Ascending aorta (tissue), 2 donors: Measurements from ENCODE around the gene ZNF512. TPM values are rescaled to one million over a fixed set of nuclear protein-coding genes. Genes with fewer than 3 reads are reported as not detected.

ENCODE experiments used
- DNase-seq, 2 donors: peaks; one replicate each; pipeline ENCODE4 v3.0.0-alpha.2; 2019; ENCODE audit warnings: low spot score in 2 of 2
- H3K27ac ChIP-seq, 2 donors: fragments of 200-600 bp; sonication (generic); one replicate each; pipeline ENCODE4 v1.5.1; 2016 to 2017; ENCODE audit warnings: mild to moderate bottlenecking in 1 of 2
- H3K27me3 ChIP-seq: fragments of 200-600 bp; sonication (generic); one replicate; pipeline ENCODE4 v1.5.1; 2017
- H3K36me3 ChIP-seq, 2 donors: fragments of 200-600 bp; sonication (generic); one replicate each; pipeline ENCODE4 v1.5.1; 2016
- H3K4me1 ChIP-seq, 2 donors: fragments of 200-600 bp; sonication (generic); one replicate each; pipeline ENCODE4 v1.5.1; 2016 to 2017; ENCODE audit warnings: mild to moderate bottlenecking in 1 of 2
- H3K4me3 ChIP-seq, 2 donors: fragments of 200-600 bp; sonication (generic); one replicate each; pipeline ENCODE4 v1.5.1; 2016 to 2017; ENCODE audit warnings: mild to moderate bottlenecking in 1 of 2
- H3K9me3 ChIP-seq, 2 donors: fragments of 200-600 bp; sonication (generic); one replicate each; pipeline ENCODE4 v1.5.1; 2016
- CTCF ChIP-seq, 3 experiments: fragments of 200-600 bp in 2 of 3; fragments of 450-650 bp in 1 of 3; sonication (generic) in 2 of 3; IDR thresholded peaks; one replicate each; pipeline ENCODE4 v1.5.1; 2016 to 2019; ENCODE audit warnings: antibody characterized with exemption in 3 of 3, mild to moderate bottlenecking in 1 of 3, moderate library complexity in 1 of 3
- intact Hi-C: fragments of 100-400 bp; cut with DNase I; formaldehyde crosslinking; loops from one replicate; pipeline ENCODE4 v1.15.1; 2023
- total RNA-seq: library from RNA; depleted of rRNA; stranded (reverse); fragments of >200 nt; gene quantifications from one replicate; pipeline ENCODE4 v1.1.0, GENCODE V29; 2016

The ZNF512 gene
- total RNA-seq, 1 donor from 2014 or later = 64.8 TPM

- Histone ChIP-seq H3K36me3 (peaks cover 43 to 74% of the 10 kb centered on the region in 2 donors), H3K27ac (no peak overlapping the region), H3K4me1 (peaks cover 0 to 5% of the 10 kb centered on the region in 2 donors), H3K9me3 (no peaks in the 10 kb centered on the region), H3K4me3 (no peak overlapping the region), H3K27me3 (no peaks in the 10 kb centered on the region)
- intact Hi-C loops = no loop called here
- no peak for DNase-seq
- no peak for TF ChIP-seq CTCF (IDR thresholded peaks at IDR 0.05)
Measured at GRCh38 chr2:27634291-27634690, 51.4 kb downstream of the ZNF512 start.

DNA sequence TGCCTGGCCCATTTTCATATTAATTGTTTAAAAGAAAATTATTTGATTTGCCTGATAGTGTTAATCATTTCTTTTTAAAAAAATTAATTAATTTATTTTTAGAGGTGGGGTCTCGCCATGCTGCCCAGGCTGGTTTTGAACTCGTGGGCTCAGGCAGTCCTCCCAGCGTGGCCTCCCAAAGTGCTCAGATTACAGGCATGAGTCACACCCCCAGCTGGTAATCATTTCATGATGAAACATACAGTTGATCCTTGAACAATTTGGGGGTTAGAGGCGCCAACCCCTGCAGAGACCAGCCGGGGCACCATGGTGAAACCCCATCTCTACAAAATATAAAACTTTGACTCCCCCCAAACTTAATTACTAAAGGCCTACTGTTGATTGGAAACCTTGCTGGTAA is 53.9 kb downstream of the ZNF512 start:
- Histone ChIP-seq H3K4me3 (no peak overlapping the region), H3K9me3 (no peaks in the 10 kb centered on the region), H3K27ac (no peak overlapping the region), H3K36me3 (peaks cover 65 to 87% of the 10 kb centered on the region in 2 donors), H3K27me3 (no peaks in the 10 kb centered on the region), H3K4me1 (no peaks in the 10 kb centered on the region)
- no peak for TF ChIP-seq CTCF (IDR thresholded peaks at IDR 0.05)
- no peak for DNase-seq
- intact Hi-C loops = no loop called here

GRCh38 chr2:27638037-27638637 is 55.3 kb downstream of the ZNF512 start:
- DNase-seq = no peak
- Histone ChIP-seq H3K36me3 (peaks cover 61 to 87% of the 10 kb centered on the region in 2 donors), H3K4me3 (no peak overlapping the region), H3K27ac (no peak overlapping the region), H3K4me1 (no peaks in the 10 kb centered on the region), H3K9me3 (no peaks in the 10 kb centered on the region), H3K27me3 (no peaks in the 10 kb centered on the region)
- no peak for TF ChIP-seq CTCF (IDR thresholded peaks at IDR 0.05)
- intact Hi-C loops = no loop called here

GRCh38 chr2:27638709-27639108 is 55.9 kb downstream of the ZNF512 start:
- H3K36me3 ChIP-seq = peaks cover 55 to 87% of the 10 kb centered on the region in 2 donors
- no peak overlapping the region for H3K27ac ChIP-seq
- H3K4me3 ChIP-seq = no peak overlapping the region
- H3K4me1 ChIP-seq = no peaks in the 10 kb centered on the region
- intact Hi-C loops = no loop called here
- no peaks in the 10 kb centered on the region for H3K27me3 ChIP-seq
- no peaks in the 10 kb centered on the region for H3K9me3 ChIP-seq
- DNase-seq = no peak
- no peak for TF ChIP-seq CTCF (IDR thresholded peaks at IDR 0.05)

DNA sequence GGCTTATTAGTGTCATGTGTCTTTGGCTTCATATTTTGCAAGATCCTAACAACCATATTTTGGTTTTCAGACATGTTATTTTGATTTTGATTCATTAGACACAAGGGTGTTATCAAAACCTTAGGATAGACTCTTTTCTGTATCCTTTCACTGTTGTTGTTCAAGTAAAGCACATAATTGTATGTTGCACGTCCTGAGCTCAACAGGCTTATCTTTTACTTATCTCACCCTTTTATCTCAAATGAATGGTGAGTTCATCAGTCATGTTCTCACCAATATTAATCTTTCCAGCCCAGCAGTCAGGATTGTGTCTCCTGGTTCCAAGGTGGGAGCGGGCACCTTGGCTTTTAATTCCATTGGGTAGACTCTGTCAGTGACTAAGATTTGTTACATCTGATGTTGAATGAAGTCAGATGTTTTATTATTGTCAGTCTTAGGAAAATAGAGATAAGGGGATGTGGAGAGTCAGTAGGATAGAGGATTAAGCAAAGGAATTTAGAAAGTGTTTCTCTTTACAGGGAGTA is 57.9 kb downstream of the ZNF512 start:
- Histone ChIP-seq H3K27me3 (no peaks in the 10 kb centered on the region), H3K27ac (no peak overlapping the region), H3K4me1 (no peaks in the 10 kb centered on the region), H3K9me3 (no peaks in the 10 kb centered on the region), H3K4me3 (no peak overlapping the region), H3K36me3 (peaks cover 46 to 82% of the 10 kb centered on the region in 2 donors)
- TF ChIP-seq CTCF (IDR thresholded peaks at IDR 0.05) = no peak
- intact Hi-C loops = no loop called here
- no peak for DNase-seq
